Trophoblast cell (in vitro differentiated cells and primary cell): ENCODE data around the gene MMP10.
A peak's percentile ranks its signal among the peaks of the same experiment; 100 is the strongest.

Experiments used
- DNase-seq, 2 donors: peaks; one replicate each; pipeline ENCODE4 v3.0.0-alpha.2; 2016
- H2AFZ ChIP-seq: 2 replicates; pipeline ENCODE4 v1.6.1; 2013; ENCODE audit warnings: low read length, moderate library complexity, mild to moderate bottlenecking; ENCODE audit not compliant: insufficient read depth, poor library complexity
- H2AK5ac ChIP-seq: 2 replicates; pipeline ENCODE4 v1.6.1; 2013; ENCODE audit warnings: mild to moderate bottlenecking, low read length
- H2BK120ac ChIP-seq: 2 replicates; pipeline ENCODE4 v1.6.1; 2013; ENCODE audit warnings: low read length, mild to moderate bottlenecking, moderate library complexity; ENCODE audit not compliant: insufficient read depth, poor library complexity
- H2BK12ac ChIP-seq: 2 replicates; pipeline ENCODE4 v1.6.1; 2013; ENCODE audit warnings: mild to moderate bottlenecking, low read length, moderate library complexity
- H2BK5ac ChIP-seq: 2 replicates; pipeline ENCODE4 v1.6.1; 2013; ENCODE audit warnings: low read length, low read depth, moderate library complexity, mild to moderate bottlenecking; ENCODE audit not compliant: poor library complexity
- H3K14ac ChIP-seq: 2 replicates; pipeline ENCODE4 v1.6.1; 2013; ENCODE audit warnings: mild to moderate bottlenecking, low read length
- H3K18ac ChIP-seq: 2 replicates; pipeline ENCODE4 v1.6.1; 2013; ENCODE audit warnings: mild to moderate bottlenecking, low read length
- H3K23ac ChIP-seq: 2 replicates; pipeline ENCODE4 v1.6.1; 2013; ENCODE audit warnings: low read length
- H3K27ac ChIP-seq: 2 replicates; pipeline ENCODE4 v1.5.1; 2013; ENCODE audit warnings: low read depth, mild to moderate bottlenecking, inconsistent platforms, low read length, moderate library complexity
- H3K27me3 ChIP-seq: 2 replicates; pipeline ENCODE4 v1.6.1; 2013; ENCODE audit warnings: inconsistent platforms, mild to moderate bottlenecking, low read length, moderate library complexity; ENCODE audit not compliant: insufficient read depth
- H3K36me3 ChIP-seq, 2 experiments: 1 replicate in 1 of 2; 2 replicates in 1 of 2; pipeline ENCODE4 v1.6.1; 2013; ENCODE audit warnings: low read length in 2 of 2, mild to moderate bottlenecking in 2 of 2, moderate library complexity in 1 of 2; ENCODE audit not compliant: insufficient read depth in 2 of 2, control insufficient read depth in 1 of 2
- H3K4ac ChIP-seq: 2 replicates; pipeline ENCODE4 v1.6.1; 2013; ENCODE audit warnings: low read depth, mild to moderate bottlenecking, low read length, moderate library complexity
- H3K4me1 ChIP-seq, 2 experiments: 1 replicate in 1 of 2; 2 replicates in 1 of 2; pipeline ENCODE4 v1.6.1; 2013; ENCODE audit warnings: low read length in 2 of 2, mild to moderate bottlenecking in 2 of 2, moderate library complexity in 1 of 2; ENCODE audit not compliant: insufficient read depth in 2 of 2, control insufficient read depth in 1 of 2
- H3K4me2 ChIP-seq: 2 replicates; pipeline ENCODE4 v1.6.1; 2013; ENCODE audit warnings: inconsistent platforms, mild to moderate bottlenecking, low read length, moderate library complexity
- H3K4me3 ChIP-seq: 2 replicates; pipeline ENCODE4 v1.5.1; 2013; ENCODE audit warnings: mild to moderate bottlenecking, low read depth, low read length, inconsistent platforms
- H3K79me1 ChIP-seq: one replicate; pipeline ENCODE4 v1.6.1; 2013; ENCODE audit warnings: low read length
- H3K79me2 ChIP-seq: 2 replicates; pipeline ENCODE4 v1.6.1; 2013; ENCODE audit warnings: low read length, mild to moderate bottlenecking; ENCODE audit not compliant: control insufficient read depth, insufficient read depth, poor library complexity
- H3K9ac ChIP-seq: 2 replicates; pipeline ENCODE4 v1.6.1; 2013; ENCODE audit warnings: mild to moderate bottlenecking, low read length
- H3K9me3 ChIP-seq: 2 replicates; pipeline ENCODE4 v1.6.1; 2013; ENCODE audit warnings: low read depth, mild to moderate bottlenecking, control low read depth, inconsistent platforms, low read length; ENCODE audit not compliant: insufficient read depth
- H4K12ac ChIP-seq: 2 replicates; pipeline ENCODE4 v1.6.1; 2013; ENCODE audit warnings: low read depth, mild to moderate bottlenecking, low read length, moderate library complexity
- H4K8ac ChIP-seq: 2 replicates; pipeline ENCODE4 v1.6.1; 2013; ENCODE audit warnings: low read depth, mild to moderate bottlenecking, low read length, moderate library complexity
- H4K91ac ChIP-seq: one replicate; pipeline ENCODE4 v1.6.1; 2013; ENCODE audit warnings: low read depth, mild to moderate bottlenecking, low read length, moderate library complexity
- WGBS: extraction: QIAGEN DNeasy Blood & Tissue Kit; methylation state at CpG from one replicate; pipeline ENCODE4 v1.1.7; 2013; ENCODE audit warnings: missing lambda C conversion rate; ENCODE audit not compliant: insufficient read length, insufficient coverage; ENCODE audit errors: extremely low coverage; 5-methylcytosine and 5-hydroxymethylcytosine counted together

Gene MMP10

GRCh38 chr11:102807921-102808320 lies 27.5 kb upstream of the MMP10 start:
- Histone ChIP-seq H3K27me3 (no peaks in the 10 kb centered on the region), H3K9me3 (peaks cover 2% of the 10 kb centered on the region), H3K4me1 (peaks cover 4 to 5% of the 10 kb centered on the region in 2 experiments), H2BK12ac (peak overlapping the region; percentile 44), H3K4ac (no peak overlapping the region), H3K27ac (no peak overlapping the region), H4K91ac (no peak overlapping the region), H4K8ac (no peak overlapping the region), H4K12ac (no peak overlapping the region), H3K23ac (no peak overlapping the region), H3K4me3 (no peak overlapping the region), H3K18ac (no peak overlapping the region), H3K36me3 (no peaks in the 10 kb centered on the region), H3K14ac (no peak overlapping the region), H3K9ac (no peak overlapping the region), H3K79me2 (no peaks in the 10 kb centered on the region), H2AK5ac (no peak overlapping the region), H2BK5ac (no peak overlapping the region), H2AFZ (no peak overlapping the region), H3K4me2 (no peak overlapping the region), H2BK120ac (no peak overlapping the region), H3K79me1 (peaks cover 4% of the 10 kb centered on the region)
- no CpG with 5 or more reads among the region's 19 CpGs for WGBS
- peak; percentile 13 to 36 for DNase-seq

DNA sequence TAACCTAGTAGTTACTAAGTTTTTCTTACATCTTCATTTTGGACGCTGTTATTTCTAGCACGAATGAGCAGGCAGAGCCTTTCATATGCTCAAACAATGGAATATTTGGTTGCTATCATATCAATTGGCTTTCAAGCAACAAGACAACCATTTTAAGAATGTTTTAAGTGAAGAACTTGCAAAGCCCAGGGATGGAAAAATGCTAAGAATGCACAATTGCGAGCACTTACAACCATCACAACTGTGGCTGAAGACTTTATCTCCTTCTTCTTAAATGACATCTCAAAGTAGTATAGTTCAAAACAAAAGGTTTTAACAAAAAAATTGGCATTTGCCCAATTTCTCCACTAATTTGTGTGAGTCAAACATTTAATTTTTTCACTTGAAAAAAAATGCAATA lies 25.9 kb upstream of the MMP10 start:
- DNase-seq = peak in 1 of 2 donors; percentile 66
- H3K4me3 ChIP-seq = no peak overlapping the region
- peaks cover 2% of the 10 kb centered on the region for H3K9me3 ChIP-seq
- no CpG with 5 or more reads among the region's 3 CpGs for WGBS
- H3K27ac ChIP-seq = peak overlapping the region; percentile 70
- H2BK12ac ChIP-seq = no peak overlapping the region
- H2BK120ac ChIP-seq = no peak overlapping the region
- H3K23ac ChIP-seq = no peak overlapping the region
- peaks cover 4% of the 10 kb centered on the region for H3K79me1 ChIP-seq
- no peak overlapping the region for H4K12ac ChIP-seq
- no peaks in the 10 kb centered on the region for H3K79me2 ChIP-seq
- no peak overlapping the region for H4K8ac ChIP-seq
- H3K9ac ChIP-seq = no peak overlapping the region
- H3K4me2 ChIP-seq = no peak overlapping the region
- H2AFZ ChIP-seq = no peak overlapping the region
- no peak overlapping the region for H2AK5ac ChIP-seq
- H4K91ac ChIP-seq = no peak overlapping the region
- peaks cover 4 to 5% of the 10 kb centered on the region in 2 experiments for H3K4me1 ChIP-seq
- no peak overlapping the region for H3K4ac ChIP-seq
- no peak overlapping the region for H2BK5ac ChIP-seq
- no peak overlapping the region for H3K14ac ChIP-seq
- no peaks in the 10 kb centered on the region for H3K27me3 ChIP-seq
- no peak overlapping the region for H3K18ac ChIP-seq
- no peaks in the 10 kb centered on the region for H3K36me3 ChIP-seq

GRCh38 chr11:102802341-102802740 lies 21.9 kb upstream of the MMP10 start:
- no peak overlapping the region for H3K27ac ChIP-seq
- no peak overlapping the region for H2AK5ac ChIP-seq
- H3K4me3 ChIP-seq = no peak overlapping the region
- H4K8ac ChIP-seq = no peak overlapping the region
- no peak overlapping the region for H2BK12ac ChIP-seq
- H3K27me3 ChIP-seq = no peaks in the 10 kb centered on the region
- H3K36me3 ChIP-seq = no peaks in the 10 kb centered on the region
- no peak overlapping the region for H3K14ac ChIP-seq
- no CpG with 5 or more reads among the region's 2 CpGs for WGBS
- peak in 1 of 2 donors; percentile 21 for DNase-seq
- H2BK120ac ChIP-seq = no peak overlapping the region
- H3K9me3 ChIP-seq = no peaks in the 10 kb centered on the region
- no peak overlapping the region for H4K12ac ChIP-seq
- no peak overlapping the region for H3K18ac ChIP-seq
- no peaks in the 10 kb centered on the region for H3K79me2 ChIP-seq
- H4K91ac ChIP-seq = no peak overlapping the region
- H3K4me1 ChIP-seq = peaks cover 4% of the 10 kb centered on the region in 2 experiments
- no peak overlapping the region for H3K4ac ChIP-seq
- no peak overlapping the region for H2AFZ ChIP-seq
- no peak overlapping the region for H3K23ac ChIP-seq
- peaks cover 3% of the 10 kb centered on the region for H3K79me1 ChIP-seq
- H3K9ac ChIP-seq = no peak overlapping the region
- H3K4me2 ChIP-seq = no peak overlapping the region
- no peak overlapping the region for H2BK5ac ChIP-seq

DNA sequence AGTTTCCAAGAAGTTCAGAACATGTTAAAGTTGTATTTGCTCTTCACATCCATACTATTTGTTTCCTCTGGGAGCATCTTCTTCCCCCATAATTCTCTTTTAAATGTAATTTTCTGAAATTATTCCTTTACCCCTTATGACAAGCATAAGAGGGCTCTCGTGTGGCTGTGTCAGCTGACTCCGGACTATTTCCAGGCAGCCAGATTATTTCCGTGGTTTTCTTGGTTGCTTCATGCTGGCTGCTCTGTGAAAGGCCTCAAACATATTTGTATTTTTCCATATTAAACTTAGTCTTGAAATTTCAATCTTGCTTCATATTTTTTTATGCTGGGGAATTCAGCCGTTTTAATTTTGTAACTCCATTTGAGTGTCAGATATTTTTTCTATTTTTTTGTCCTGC lies 20.3 kb upstream of the MMP10 start:
- no peak overlapping the region for H4K12ac ChIP-seq

More for the DNA sequence above, 20.3 kb upstream of the MMP10 start:
- H3K9me3 ChIP-seq = no peaks in the 10 kb centered on the region
- H2AK5ac ChIP-seq = no peak overlapping the region
- no peak overlapping the region for H3K18ac ChIP-seq
- no peak overlapping the region for H2BK5ac ChIP-seq
- H4K8ac ChIP-seq = no peak overlapping the region
- H3K79me1 ChIP-seq = no peaks in the 10 kb centered on the region
- H3K79me2 ChIP-seq = no peaks in the 10 kb centered on the region
- H2BK12ac ChIP-seq = no peak overlapping the region
- H3K4me3 ChIP-seq = no peak overlapping the region
- no peaks in the 10 kb centered on the region for H3K4me1 ChIP-seq
- H3K36me3 ChIP-seq = no peaks in the 10 kb centered on the region
- H4K91ac ChIP-seq = no peak overlapping the region
- no peak overlapping the region for H3K27ac ChIP-seq
- no peaks in the 10 kb centered on the region for H3K27me3 ChIP-seq
- H2BK120ac ChIP-seq = no peak overlapping the region
- no peak overlapping the region for H3K9ac ChIP-seq
- no peak overlapping the region for H3K14ac ChIP-seq
- H3K4me2 ChIP-seq = no peak overlapping the region
- WGBS = no CpG with 5 or more reads among the region's 4 CpGs
- no peak overlapping the region for H3K4ac ChIP-seq
- H3K23ac ChIP-seq = no peak overlapping the region
- DNase-seq = no peak
- no peak overlapping the region for H2AFZ ChIP-seq
